Measurements from ENCODE around the gene TMEM92.

TMEM92 gene

DNA sequence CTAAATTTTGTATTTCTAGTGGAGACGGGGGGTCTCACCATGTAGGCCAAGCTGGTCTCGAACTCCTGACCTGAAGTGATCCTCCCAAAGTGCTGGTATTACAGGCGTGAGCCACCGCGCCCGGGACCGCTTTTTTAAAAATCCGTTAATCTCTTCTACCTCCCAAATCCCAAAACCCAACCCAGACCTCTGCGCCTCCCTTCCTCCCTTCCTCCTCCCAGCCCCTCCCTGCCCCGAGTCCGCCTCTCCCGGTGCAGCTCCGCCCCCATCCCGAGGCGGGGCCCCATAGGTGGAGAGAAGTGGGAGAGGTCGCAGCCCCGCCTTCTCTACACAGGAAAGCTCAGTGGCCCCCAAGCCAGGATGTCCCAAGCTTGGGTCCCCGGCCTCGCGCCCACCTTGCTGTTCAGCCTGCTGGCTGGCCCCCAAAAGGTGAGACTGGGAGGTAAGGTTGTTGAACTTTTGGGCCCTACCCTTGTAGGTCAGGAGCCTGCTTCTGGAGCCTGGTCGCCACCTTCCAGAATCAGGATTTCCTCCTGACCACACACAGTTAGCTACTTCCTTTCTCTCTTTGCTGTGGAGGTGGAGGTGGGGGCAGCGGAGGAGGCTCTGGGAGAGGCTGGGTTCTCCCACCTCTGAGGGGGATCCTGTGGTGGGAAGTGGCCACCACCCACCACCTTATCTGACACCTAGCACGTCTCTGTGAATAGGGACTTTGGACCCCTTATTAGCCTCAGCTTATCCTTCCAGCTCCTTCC lies at the start of gene TMEM92:
Gene TMEM92, plus strand, starts transcription at position 325 of the 755 bp plus-strand sequence. Its CDS starts 36 bp downstream, at position 361.
- Histone ChIP-seq H3K36me3 (ENCODE audit: control insufficient read depth in 1 of 2, insufficient read depth in 2 of 2, low read length in 2 of 2) (no peaks in the 10 kb centered on the region), H3K27me3 (ENCODE audit: low read depth, low read length) (peaks cover 4% of the 10 kb centered on the region), H3K4me3 (ENCODE audit: low read depth in 1 of 2, low read length in 2 of 2) (peak within 1 kb of the TSS; percentile 27 to 66), H3K9me3 (ENCODE audit: control insufficient read depth in 1 of 2, low read length in 2 of 2) (no peaks in the 10 kb centered on the region), H3K27ac (ENCODE audit: low read length) (peak within 1 kb of the TSS; percentile 62), H3K4me1 (ENCODE audit: control insufficient read depth in 1 of 2, insufficient read depth in 2 of 2, low read length in 2 of 2) (peaks cover 3 to 28% of the 10 kb centered on the region in 2 donors)

DNA sequence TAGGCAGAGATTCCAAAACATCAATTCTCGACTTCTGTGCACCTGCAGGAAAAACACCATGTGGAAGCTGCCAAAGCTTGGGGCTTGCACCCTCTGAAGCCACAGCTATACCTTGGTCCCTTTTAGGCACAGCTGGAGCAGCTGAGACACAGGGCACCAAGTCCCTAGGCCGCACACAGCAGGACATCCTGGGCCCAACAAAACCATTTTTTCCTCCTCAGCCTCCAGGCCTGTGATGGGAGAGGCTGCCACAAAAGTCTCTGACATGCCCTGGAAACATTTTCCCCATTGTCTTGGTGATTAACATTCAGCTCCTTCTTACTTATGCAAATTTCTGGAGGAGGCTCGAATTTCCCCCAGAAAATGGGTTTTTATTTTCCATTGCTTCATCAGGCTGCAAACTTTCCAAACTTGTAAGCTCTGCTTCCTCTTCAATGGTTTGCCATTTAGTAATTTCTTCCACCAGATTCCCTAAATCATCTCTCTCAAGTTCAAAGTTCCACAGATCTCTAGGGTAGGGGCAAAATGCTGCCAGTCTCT lies 48.5 kb upstream of the TMEM92 start:
- no peak overlapping the region for H3K4me3 ChIP-seq (ENCODE audit: low read depth in 1 of 2, low read length in 2 of 2)
- no peaks in the 10 kb centered on the region for H3K9me3 ChIP-seq (ENCODE audit: control insufficient read depth in 1 of 2, low read length in 2 of 2)
- no peaks in the 10 kb centered on the region for H3K27me3 ChIP-seq (ENCODE audit: low read depth, low read length)
- H3K36me3 ChIP-seq (ENCODE audit: control insufficient read depth in 1 of 2, insufficient read depth in 2 of 2, low read length in 2 of 2), result no peaks in the 10 kb centered on the region
- H3K4me1 ChIP-seq (ENCODE audit: control insufficient read depth in 1 of 2, insufficient read depth in 2 of 2, low read length in 2 of 2), result peaks cover 6 to 7% of the 10 kb centered on the region in 2 donors
- no peak overlapping the region for H3K27ac ChIP-seq (ENCODE audit: low read length)

DNA sequence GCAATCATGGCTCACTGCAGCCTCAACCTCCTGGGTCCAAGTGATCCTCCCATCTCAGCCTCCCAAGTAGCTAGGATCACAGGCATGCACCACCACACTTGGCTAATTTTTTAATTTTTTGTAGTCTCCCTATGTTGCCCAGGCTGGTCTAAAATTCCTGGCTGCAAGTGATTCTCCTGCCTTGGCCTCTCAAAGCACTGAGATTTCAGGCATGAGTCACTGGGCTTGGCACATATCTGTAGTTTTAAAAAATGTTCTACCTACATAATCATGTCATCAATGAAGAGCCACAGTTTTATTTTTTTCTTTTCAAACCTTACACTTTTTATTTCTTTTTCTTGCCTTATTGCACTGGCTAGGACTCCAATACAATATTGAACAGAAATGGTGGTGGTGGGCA lies 39.7 kb upstream of the TMEM92 start:
- Histone ChIP-seq H3K4me1 (ENCODE audit: control insufficient read depth in 1 of 2, insufficient read depth in 2 of 2, low read length in 2 of 2) (no peaks in the 10 kb centered on the region), H3K27ac (ENCODE audit: low read length) (no peak overlapping the region), H3K36me3 (ENCODE audit: control insufficient read depth in 1 of 2, insufficient read depth in 2 of 2, low read length in 2 of 2) (no peaks in the 10 kb centered on the region)

DNA sequence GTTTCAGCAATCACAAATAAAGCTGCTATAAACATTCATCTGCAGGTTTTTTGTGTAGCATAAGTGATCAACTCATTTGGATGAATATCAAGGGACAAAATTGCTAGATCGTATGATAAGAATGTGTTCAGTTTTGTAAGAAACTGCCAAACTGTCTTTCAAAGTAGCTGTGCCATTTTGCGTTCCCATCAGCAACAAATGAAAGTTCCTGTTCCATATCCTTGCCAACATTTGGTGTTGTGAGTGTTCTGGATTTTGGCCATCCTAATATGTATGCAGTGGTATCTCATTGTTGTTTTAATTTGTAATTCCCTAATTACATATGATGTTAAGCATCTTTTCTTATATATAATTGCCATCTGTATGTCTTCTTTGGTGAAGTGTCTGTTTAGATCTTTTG lies 36.4 kb upstream of the TMEM92 start:
- no peaks in the 10 kb centered on the region for H3K27me3 ChIP-seq (ENCODE audit: low read depth, low read length)
- H3K36me3 ChIP-seq (ENCODE audit: control insufficient read depth in 1 of 2, insufficient read depth in 2 of 2, low read length in 2 of 2), result no peaks in the 10 kb centered on the region
- H3K27ac ChIP-seq (ENCODE audit: low read length), result no peak overlapping the region
- no peak overlapping the region for H3K4me3 ChIP-seq (ENCODE audit: low read depth in 1 of 2, low read length in 2 of 2)
- H3K4me1 ChIP-seq (ENCODE audit: control insufficient read depth in 1 of 2, insufficient read depth in 2 of 2, low read length in 2 of 2), result peaks cover 0 to 3% of the 10 kb centered on the region in 2 donors
- no peaks in the 10 kb centered on the region for H3K9me3 ChIP-seq (ENCODE audit: control insufficient read depth in 1 of 2, low read length in 2 of 2)

More for the DNA sequence above, 39.7 kb upstream of the TMEM92 start:
- H3K9me3 ChIP-seq (ENCODE audit: control insufficient read depth in 1 of 2, low read length in 2 of 2), result no peaks in the 10 kb centered on the region
- no peaks in the 10 kb centered on the region for H3K27me3 ChIP-seq (ENCODE audit: low read depth, low read length)
- H3K4me3 ChIP-seq (ENCODE audit: low read depth in 1 of 2, low read length in 2 of 2), result no peak overlapping the region

DNA sequence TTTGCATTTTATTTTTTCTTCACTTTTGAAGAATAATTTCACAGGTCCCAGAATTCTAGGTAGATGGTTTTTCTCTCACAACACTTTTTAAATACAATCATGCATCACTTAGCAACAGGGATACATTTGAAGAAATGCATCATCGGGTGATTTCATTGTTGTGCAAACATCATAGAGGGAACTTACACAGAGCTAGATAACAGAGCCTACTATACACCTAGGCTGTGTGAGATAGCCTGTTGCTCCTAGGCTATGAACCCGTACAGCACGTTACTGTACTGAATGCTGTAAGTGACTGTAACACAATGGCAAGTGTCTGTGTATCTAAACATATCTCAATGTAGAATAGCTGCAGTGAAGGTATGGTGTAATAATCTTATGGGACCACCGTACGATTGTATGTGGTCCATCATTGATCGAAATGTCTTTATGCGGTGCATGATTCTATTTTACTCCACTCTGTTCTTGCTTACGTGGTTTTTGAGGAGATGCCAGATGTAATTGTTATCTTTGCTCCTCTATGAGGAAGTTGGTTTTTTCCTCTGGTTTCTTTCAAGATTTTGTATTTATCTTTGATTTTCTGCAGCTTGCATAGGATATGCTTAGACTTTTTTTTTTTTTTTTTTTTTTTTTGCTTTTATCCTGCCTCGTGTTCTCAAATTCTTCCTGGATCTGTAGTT lies 35.5 kb upstream of the TMEM92 start:
- no peak overlapping the region for H3K4me3 ChIP-seq (ENCODE audit: low read depth in 1 of 2, low read length in 2 of 2)
- no peaks in the 10 kb centered on the region for H3K36me3 ChIP-seq (ENCODE audit: control insufficient read depth in 1 of 2, insufficient read depth in 2 of 2, low read length in 2 of 2)
- no peaks in the 10 kb centered on the region for H3K9me3 ChIP-seq (ENCODE audit: control insufficient read depth in 1 of 2, low read length in 2 of 2)
- peaks cover 0 to 3% of the 10 kb centered on the region in 2 donors for H3K4me1 ChIP-seq (ENCODE audit: control insufficient read depth in 1 of 2, insufficient read depth in 2 of 2, low read length in 2 of 2)
- no peaks in the 10 kb centered on the region for H3K27me3 ChIP-seq (ENCODE audit: low read depth, low read length)
- H3K27ac ChIP-seq (ENCODE audit: low read length), result no peak overlapping the region

DNA sequence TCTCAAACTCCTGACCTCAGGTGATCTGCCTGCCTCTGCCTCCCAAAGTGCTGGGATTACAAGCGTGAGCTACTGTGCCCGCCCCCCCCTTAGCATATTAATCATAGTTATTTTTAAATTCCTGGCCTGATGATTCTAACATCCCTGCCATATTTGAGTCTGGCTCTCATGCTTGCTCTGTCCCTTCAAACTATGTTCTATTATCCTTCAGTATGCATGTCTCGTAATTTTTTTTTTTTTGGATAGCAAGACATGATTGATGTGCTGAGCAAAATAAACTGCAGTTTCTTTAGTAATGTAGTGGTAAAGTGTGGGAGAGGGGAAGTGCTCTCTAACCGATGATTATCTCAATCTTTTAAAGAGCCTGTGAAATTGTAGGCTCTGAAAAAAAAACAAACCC lies 34.3 kb upstream of the TMEM92 start:
- Histone ChIP-seq H3K4me1 (ENCODE audit: control insufficient read depth in 1 of 2, insufficient read depth in 2 of 2, low read length in 2 of 2) (peaks cover 0 to 3% of the 10 kb centered on the region in 2 donors), H3K36me3 (ENCODE audit: control insufficient read depth in 1 of 2, insufficient read depth in 2 of 2, low read length in 2 of 2) (no peaks in the 10 kb centered on the region), H3K9me3 (ENCODE audit: control insufficient read depth in 1 of 2, low read length in 2 of 2) (no peaks in the 10 kb centered on the region), H3K27ac (ENCODE audit: low read length) (no peak overlapping the region), H3K4me3 (ENCODE audit: low read depth in 1 of 2, low read length in 2 of 2) (no peak overlapping the region), H3K27me3 (ENCODE audit: low read depth, low read length) (no peaks in the 10 kb centered on the region)

DNA sequence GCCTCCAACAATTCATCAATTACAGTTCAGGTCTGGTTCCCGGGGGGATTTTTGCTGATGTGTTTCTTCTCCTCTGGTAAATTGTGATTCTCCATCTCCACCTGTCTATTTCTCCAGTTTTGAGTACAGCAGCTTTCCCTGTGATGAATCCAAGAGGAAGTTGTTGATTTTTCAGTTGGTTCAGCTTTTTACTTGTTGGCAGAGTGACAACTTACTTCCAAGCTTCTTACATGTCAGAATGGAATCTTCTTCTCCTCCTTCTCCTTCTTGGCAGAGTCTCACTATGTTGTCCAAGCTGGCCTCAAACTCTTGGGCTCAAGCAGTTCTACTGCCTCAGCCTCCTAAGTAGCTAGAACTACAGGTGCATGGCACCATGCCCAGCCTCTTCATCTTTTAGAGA lies 33.4 kb upstream of the TMEM92 start:
- H3K27ac ChIP-seq (ENCODE audit: low read length), result no peak overlapping the region
- no peaks in the 10 kb centered on the region for H3K27me3 ChIP-seq (ENCODE audit: low read depth, low read length)
- H3K4me3 ChIP-seq (ENCODE audit: low read depth in 1 of 2, low read length in 2 of 2), result no peak overlapping the region

DNA sequence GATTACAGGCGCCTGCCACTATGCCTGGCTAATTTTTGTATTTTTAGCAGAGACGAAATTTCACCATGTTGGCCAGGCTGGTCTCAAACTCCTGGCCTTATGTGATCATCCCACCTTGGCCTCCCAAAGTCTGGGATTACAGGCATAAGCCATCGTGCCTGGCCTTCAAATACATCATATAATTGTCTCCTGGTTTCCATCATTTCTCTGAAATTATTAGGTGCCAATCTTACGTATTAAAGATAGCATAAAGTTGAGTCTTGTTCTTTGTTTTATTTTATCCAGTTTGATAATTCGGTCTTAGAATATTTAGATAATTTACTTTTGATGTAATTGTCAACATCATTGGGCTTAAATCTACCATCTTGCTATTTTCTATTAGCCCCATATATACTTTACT lies 32.8 kb upstream of the TMEM92 start:
- H3K4me3 ChIP-seq (ENCODE audit: low read depth in 1 of 2, low read length in 2 of 2), result no peak overlapping the region
- H3K4me1 ChIP-seq (ENCODE audit: control insufficient read depth in 1 of 2, insufficient read depth in 2 of 2, low read length in 2 of 2), result peaks cover 0 to 3% of the 10 kb centered on the region in 2 donors
- H3K36me3 ChIP-seq (ENCODE audit: control insufficient read depth in 1 of 2, insufficient read depth in 2 of 2, low read length in 2 of 2), result no peaks in the 10 kb centered on the region
- no peak overlapping the region for H3K27ac ChIP-seq (ENCODE audit: low read length)
- H3K27me3 ChIP-seq (ENCODE audit: low read depth, low read length), result no peaks in the 10 kb centered on the region
- H3K9me3 ChIP-seq (ENCODE audit: control insufficient read depth in 1 of 2, low read length in 2 of 2), result no peaks in the 10 kb centered on the region

More for the DNA sequence above, 33.4 kb upstream of the TMEM92 start:
- Histone ChIP-seq H3K36me3 (ENCODE audit: control insufficient read depth in 1 of 2, insufficient read depth in 2 of 2, low read length in 2 of 2) (no peaks in the 10 kb centered on the region), H3K4me1 (ENCODE audit: control insufficient read depth in 1 of 2, insufficient read depth in 2 of 2, low read length in 2 of 2) (peaks cover 0 to 3% of the 10 kb centered on the region in 2 donors), H3K9me3 (ENCODE audit: control insufficient read depth in 1 of 2, low read length in 2 of 2) (no peaks in the 10 kb centered on the region)

DNA sequence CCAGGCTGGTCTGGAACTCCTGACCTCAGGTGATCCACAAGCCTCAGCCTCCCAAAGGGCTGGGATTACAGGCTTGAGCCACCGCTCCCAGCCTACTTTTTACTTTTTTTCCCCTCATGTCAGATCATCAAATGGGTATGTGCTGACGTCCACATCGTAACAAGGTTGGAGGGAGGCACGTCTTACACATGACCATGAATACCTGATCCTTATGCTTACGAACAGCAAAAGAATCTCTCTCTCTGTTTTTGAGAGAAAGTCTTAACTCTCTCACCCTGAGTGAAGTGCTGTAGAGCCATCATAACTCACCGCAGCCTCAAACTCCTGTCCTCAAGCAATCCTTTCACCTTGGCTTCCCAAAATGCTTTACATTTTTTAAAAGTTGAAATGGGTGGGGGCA lies 29.5 kb upstream of the TMEM92 start:
- Histone ChIP-seq H3K4me3 (ENCODE audit: low read depth in 1 of 2, low read length in 2 of 2) (no peak overlapping the region), H3K27ac (ENCODE audit: low read length) (no peak overlapping the region), H3K36me3 (ENCODE audit: control insufficient read depth in 1 of 2, insufficient read depth in 2 of 2, low read length in 2 of 2) (no peaks in the 10 kb centered on the region), H3K4me1 (ENCODE audit: control insufficient read depth in 1 of 2, insufficient read depth in 2 of 2, low read length in 2 of 2) (peaks cover 0 to 3% of the 10 kb centered on the region in 2 donors), H3K9me3 (ENCODE audit: control insufficient read depth in 1 of 2, low read length in 2 of 2) (peaks cover 3 to 5% of the 10 kb centered on the region in 2 donors), H3K27me3 (ENCODE audit: low read depth, low read length) (no peaks in the 10 kb centered on the region)

DNA sequence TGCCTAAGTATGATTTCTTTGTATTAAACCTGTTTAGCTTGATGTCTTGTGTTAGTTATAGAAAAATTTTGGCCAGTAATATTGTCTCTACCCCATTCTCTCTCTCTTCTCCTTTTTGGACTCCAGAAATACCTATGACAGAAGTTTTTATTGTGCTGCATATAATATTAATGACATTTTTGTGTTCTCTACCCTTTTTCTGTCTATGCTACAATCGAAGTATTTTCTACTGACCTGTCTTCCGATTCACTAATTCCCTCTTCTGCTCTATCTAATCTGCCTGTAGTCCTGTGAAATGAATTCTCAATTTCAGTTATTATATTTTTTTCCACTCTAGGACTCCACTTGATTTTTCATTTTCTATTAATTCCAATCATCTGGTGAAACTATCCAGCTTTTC lies 26.0 kb upstream of the TMEM92 start:
- Histone ChIP-seq H3K4me1 (ENCODE audit: control insufficient read depth in 1 of 2, insufficient read depth in 2 of 2, low read length in 2 of 2) (no peaks in the 10 kb centered on the region), H3K27ac (ENCODE audit: low read length) (no peak overlapping the region), H3K4me3 (ENCODE audit: low read depth in 1 of 2, low read length in 2 of 2) (no peak overlapping the region), H3K36me3 (ENCODE audit: control insufficient read depth in 1 of 2, insufficient read depth in 2 of 2, low read length in 2 of 2) (no peaks in the 10 kb centered on the region), H3K27me3 (ENCODE audit: low read depth, low read length) (no peaks in the 10 kb centered on the region), H3K9me3 (ENCODE audit: control insufficient read depth in 1 of 2, low read length in 2 of 2) (peaks cover 3 to 5% of the 10 kb centered on the region in 2 donors)

DNA sequence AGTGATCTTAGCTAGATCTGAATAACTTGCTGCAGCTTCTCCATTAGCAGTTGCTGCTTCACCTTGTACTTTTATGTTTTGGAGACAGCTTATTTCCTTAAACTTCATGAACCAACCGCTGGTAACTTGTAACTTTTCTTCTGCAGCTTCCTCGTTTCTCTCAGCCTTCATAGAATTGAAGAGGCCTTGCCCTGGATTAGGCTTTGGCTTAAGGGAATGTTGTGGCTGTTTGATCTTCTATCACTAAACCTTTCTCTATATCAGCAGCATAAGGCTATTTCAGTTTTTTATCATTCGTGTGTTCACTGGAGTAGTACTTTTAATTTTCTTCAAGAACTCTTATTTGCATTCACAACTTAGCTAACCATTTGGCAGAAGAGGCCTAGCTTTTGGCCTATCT lies 21.5 kb upstream of the TMEM92 start:
- Histone ChIP-seq H3K27ac (ENCODE audit: low read length) (no peak overlapping the region), H3K9me3 (ENCODE audit: control insufficient read depth in 1 of 2, low read length in 2 of 2) (peaks cover 3 to 5% of the 10 kb centered on the region in 2 donors), H3K27me3 (ENCODE audit: low read depth, low read length) (no peaks in the 10 kb centered on the region), H3K4me3 (ENCODE audit: low read depth in 1 of 2, low read length in 2 of 2) (no peak overlapping the region), H3K4me1 (ENCODE audit: control insufficient read depth in 1 of 2, insufficient read depth in 2 of 2, low read length in 2 of 2) (no peaks in the 10 kb centered on the region), H3K36me3 (ENCODE audit: control insufficient read depth in 1 of 2, insufficient read depth in 2 of 2, low read length in 2 of 2) (no peaks in the 10 kb centered on the region)

Data from muscle layer of duodenum (tissue), 2 donors.